ENCODE results near the gene BABAM2. TPM values are rescaled to one million over a fixed set of nuclear protein-coding genes. Genes with fewer than 3 reads are reported as not detected.

The BABAM2 gene
- total and polyA plus RNA-seq, 2 experiments from 2014 or later, result 17.8 to 21.5 TPM

DNA sequence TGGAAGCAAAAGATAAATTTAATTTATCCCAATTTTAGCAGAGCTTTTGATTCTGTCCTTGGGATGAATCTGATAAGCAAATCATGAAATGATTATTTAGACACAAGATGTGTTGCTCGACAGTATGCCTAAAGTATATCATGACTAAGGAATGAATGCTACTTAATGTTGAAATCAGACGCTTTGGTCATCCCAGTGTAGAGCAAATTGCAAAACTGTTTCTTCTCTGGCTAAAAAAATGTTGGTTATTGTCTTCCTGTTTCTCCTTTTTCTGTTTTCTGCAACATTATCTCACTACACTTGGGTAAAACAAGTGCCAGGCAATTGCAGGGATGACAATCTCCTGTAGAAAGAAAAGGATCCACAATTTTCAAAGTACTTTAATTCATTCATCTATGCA is 66.4 kb downstream of the BABAM2 start:
- Histone ChIP-seq H4K20me1 (replicated peaks; ENCODE audit: insufficient read depth) (no peaks in the 10 kb centered on the region; the same call in 1 of the 2 replicates), H3F3A (replicated peaks; ENCODE audit: low read depth) (no peaks in the 10 kb centered on the region), H3K27me3 (ENCODE audit: insufficient read depth) (no peaks in the 10 kb centered on the region), H3K4me2 (no peak overlapping the region), H2AFZ (no peak overlapping the region), H3K4me1 (ENCODE audit: insufficient read depth) (no peaks in the 10 kb centered on the region), H3K9me2 (ENCODE audit: insufficient read depth) (no peaks in the 10 kb centered on the region), H3K27ac (ENCODE audit: low read depth) (no peak overlapping the region), H3K36me3 (ENCODE audit: insufficient read depth) (no peaks in the 10 kb centered on the region), H3K4me3 (no peak overlapping the region), H3K79me2 (replicated peaks; ENCODE audit: insufficient read depth) (no peaks in the 10 kb centered on the region; the same call in 1 of the 2 replicates)
- no peak for DNase-seq (ENCODE audit: low spot score)
- H3K27me3 Mint-ChIP-seq (ENCODE audit: insufficient read depth, low read depth, poor library complexity), result peaks cover 1% of the 10 kb centered on the region
- H3K4me1 Mint-ChIP-seq, result peaks cover 6% of the 10 kb centered on the region; the same call in 1 of the 3 replicates
- H3K36me3 Mint-ChIP-seq (ENCODE audit: low read depth), result no peaks in the 10 kb centered on the region
- no peak for ATAC-seq
- H3K9me3 Mint-ChIP-seq, result no peaks in the 10 kb centered on the region
- H3K27ac Mint-ChIP-seq, result no peak overlapping the region
- H3K4me3 Mint-ChIP-seq, result no peak overlapping the region
- TF ChIP-seq, protein P1, sequence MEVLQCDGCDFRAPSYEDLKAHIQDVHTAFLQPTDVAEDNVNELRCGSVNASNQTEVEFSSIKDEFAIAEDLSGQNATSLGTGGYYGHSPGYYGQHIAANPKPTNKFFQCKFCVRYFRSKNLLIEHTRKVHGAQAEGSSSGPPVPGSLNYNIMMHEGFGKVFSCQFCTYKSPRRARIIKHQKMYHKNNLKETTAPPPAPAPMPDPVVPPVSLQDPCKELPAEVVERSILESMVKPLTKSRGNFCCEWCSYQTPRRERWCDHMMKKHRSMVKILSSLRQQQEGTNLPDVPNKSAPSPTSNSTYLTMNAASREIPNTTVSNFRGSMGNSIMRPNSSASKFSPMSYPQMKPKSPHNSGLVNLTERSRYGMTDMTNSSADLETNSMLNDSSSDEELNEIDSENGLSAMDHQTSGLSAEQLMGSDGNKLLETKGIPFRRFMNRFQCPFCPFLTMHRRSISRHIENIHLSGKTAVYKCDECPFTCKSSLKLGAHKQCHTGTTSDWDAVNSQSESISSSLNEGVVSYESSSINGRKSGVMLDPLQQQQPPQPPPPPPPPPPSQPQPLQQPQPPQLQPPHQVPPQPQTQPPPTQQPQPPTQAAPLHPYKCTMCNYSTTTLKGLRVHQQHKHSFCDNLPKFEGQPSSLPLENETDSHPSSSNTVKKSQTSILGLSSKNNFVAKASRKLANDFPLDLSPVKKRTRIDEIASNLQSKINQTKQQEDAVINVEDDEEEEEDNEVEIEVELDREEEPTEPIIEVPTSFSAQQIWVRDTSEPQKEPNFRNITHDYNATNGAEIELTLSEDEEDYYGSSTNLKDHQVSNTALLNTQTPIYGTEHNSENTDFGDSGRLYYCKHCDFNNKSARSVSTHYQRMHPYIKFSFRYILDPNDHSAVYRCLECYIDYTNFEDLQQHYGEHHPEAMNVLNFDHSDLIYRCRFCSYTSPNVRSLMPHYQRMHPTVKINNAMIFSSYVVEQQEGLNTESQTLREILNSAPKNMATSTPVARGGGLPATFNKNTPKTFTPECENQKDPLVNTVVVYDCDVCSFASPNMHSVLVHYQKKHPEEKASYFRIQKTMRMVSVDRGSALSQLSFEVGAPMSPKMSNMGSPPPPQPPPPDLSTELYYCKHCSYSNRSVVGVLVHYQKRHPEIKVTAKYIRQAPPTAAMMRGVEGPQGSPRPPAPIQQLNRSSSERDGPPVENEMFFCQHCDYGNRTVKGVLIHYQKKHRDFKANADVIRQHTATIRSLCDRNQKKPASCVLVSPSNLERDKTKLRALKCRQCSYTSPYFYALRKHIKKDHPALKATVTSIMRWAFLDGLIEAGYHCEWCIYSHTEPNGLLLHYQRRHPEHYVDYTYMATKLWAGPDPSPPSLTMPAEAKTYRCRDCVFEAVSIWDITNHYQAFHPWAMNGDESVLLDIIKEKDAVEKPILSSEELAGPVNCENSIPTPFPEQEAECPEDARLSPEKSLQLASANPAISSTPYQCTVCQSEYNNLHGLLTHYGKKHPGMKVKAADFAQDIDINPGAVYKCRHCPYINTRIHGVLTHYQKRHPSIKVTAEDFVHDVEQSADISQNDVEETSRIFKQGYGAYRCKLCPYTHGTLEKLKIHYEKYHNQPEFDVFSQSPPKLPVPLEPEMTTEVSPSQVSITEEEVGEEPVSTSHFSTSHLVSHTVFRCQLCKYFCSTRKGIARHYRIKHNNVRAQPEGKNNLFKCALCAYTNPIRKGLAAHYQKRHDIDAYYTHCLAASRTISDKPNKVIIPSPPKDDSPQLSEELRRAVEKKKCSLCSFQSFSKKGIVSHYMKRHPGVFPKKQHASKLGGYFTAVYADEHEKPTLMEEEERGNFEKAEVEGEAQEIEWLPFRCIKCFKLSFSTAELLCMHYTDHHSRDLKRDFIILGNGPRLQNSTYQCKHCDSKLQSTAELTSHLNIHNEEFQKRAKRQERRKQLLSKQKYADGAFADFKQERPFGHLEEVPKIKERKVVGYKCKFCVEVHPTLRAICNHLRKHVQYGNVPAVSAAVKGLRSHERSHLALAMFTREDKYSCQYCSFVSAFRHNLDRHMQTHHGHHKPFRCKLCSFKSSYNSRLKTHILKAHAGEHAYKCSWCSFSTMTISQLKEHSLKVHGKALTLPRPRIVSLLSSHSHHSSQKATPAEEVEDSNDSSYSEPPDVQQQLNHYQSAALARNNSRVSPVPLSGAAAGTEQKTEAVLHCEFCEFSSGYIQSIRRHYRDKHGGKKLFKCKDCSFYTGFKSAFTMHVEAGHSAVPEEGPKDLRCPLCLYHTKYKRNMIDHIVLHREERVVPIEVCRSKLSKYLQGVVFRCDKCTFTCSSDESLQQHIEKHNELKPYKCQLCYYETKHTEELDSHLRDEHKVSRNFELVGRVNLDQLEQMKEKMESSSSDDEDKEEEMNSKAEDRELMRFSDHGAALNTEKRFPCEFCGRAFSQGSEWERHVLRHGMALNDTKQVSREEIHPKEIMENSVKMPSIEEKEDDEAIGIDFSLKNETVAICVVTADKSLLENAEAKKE (CRISPR knock-in tag; IDR thresholded peaks at IDR 0.05), result no peak
- TF ChIP-seq EZH2 (IDR thresholded peaks at IDR 0.05; ENCODE audit: low read depth, unreplicated experiment) (no peak), NANOG (IDR thresholded peaks at IDR 0.05; ENCODE audit: borderline replicate concordance) (no peak), STAT1 (IDR thresholded peaks at IDR 0.05; ENCODE audit: unreplicated experiment) (no peak), POLR2AphosphoS5 (IDR thresholded peaks at IDR 0.05; ENCODE audit: low read depth) (no peak), ZNF331 (CRISPR knock-in tag; IDR thresholded peaks at IDR 0.05; ENCODE audit: low read depth) (no peak), JUNB (IDR thresholded peaks at IDR 0.05; ENCODE audit: unreplicated experiment) (no peak), ZNF114 (CRISPR knock-in tag; IDR thresholded peaks at IDR 0.05) (no peak), EZH2phosphoT487 (IDR thresholded peaks at IDR 0.05; ENCODE audit: unreplicated experiment) (no peak), CREB1 (CRISPR knock-in tag; IDR thresholded peaks at IDR 0.05; ENCODE audit: low read depth) (no peak)
- TF ChIP-seq, protein P2, sequence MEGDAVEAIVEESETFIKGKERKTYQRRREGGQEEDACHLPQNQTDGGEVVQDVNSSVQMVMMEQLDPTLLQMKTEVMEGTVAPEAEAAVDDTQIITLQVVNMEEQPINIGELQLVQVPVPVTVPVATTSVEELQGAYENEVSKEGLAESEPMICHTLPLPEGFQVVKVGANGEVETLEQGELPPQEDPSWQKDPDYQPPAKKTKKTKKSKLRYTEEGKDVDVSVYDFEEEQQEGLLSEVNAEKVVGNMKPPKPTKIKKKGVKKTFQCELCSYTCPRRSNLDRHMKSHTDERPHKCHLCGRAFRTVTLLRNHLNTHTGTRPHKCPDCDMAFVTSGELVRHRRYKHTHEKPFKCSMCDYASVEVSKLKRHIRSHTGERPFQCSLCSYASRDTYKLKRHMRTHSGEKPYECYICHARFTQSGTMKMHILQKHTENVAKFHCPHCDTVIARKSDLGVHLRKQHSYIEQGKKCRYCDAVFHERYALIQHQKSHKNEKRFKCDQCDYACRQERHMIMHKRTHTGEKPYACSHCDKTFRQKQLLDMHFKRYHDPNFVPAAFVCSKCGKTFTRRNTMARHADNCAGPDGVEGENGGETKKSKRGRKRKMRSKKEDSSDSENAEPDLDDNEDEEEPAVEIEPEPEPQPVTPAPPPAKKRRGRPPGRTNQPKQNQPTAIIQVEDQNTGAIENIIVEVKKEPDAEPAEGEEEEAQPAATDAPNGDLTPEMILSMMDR (conservative IDR thresholded peaks at IDR 0.05; ENCODE audit: low read depth in 2 of 2), result no peak
- TF ChIP-seq, protein P3, sequence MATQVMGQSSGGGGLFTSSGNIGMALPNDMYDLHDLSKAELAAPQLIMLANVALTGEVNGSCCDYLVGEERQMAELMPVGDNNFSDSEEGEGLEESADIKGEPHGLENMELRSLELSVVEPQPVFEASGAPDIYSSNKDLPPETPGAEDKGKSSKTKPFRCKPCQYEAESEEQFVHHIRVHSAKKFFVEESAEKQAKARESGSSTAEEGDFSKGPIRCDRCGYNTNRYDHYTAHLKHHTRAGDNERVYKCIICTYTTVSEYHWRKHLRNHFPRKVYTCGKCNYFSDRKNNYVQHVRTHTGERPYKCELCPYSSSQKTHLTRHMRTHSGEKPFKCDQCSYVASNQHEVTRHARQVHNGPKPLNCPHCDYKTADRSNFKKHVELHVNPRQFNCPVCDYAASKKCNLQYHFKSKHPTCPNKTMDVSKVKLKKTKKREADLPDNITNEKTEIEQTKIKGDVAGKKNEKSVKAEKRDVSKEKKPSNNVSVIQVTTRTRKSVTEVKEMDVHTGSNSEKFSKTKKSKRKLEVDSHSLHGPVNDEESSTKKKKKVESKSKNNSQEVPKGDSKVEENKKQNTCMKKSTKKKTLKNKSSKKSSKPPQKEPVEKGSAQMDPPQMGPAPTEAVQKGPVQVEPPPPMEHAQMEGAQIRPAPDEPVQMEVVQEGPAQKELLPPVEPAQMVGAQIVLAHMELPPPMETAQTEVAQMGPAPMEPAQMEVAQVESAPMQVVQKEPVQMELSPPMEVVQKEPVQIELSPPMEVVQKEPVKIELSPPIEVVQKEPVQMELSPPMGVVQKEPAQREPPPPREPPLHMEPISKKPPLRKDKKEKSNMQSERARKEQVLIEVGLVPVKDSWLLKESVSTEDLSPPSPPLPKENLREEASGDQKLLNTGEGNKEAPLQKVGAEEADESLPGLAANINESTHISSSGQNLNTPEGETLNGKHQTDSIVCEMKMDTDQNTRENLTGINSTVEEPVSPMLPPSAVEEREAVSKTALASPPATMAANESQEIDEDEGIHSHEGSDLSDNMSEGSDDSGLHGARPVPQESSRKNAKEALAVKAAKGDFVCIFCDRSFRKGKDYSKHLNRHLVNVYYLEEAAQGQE (IDR thresholded peaks at IDR 0.05; ENCODE audit: unreplicated experiment), result no peak
- TF ChIP-seq, protein P4, sequence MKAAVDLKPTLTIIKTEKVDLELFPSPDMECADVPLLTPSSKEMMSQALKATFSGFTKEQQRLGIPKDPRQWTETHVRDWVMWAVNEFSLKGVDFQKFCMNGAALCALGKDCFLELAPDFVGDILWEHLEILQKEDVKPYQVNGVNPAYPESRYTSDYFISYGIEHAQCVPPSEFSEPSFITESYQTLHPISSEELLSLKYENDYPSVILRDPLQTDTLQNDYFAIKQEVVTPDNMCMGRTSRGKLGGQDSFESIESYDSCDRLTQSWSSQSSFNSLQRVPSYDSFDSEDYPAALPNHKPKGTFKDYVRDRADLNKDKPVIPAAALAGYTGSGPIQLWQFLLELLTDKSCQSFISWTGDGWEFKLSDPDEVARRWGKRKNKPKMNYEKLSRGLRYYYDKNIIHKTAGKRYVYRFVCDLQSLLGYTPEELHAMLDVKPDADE (IDR thresholded peaks at IDR 0.05), result no peak
